GM19193 (cell line): ENCODE results near the gene TMEM131.

Source experiments
- POLR2A ChIP-seq: IDR thresholded peaks from 4 replicates; pipeline ENCODE4 v1.6.1; 2011; ENCODE audit not compliant: insufficient read depth, insufficient read length; ENCODE audit errors: extremely low read depth

The TMEM131 gene

GRCh38 chr2:97958184-97958583, 37.6 kb downstream of the TMEM131 start:
- no peak for TF ChIP-seq POLR2A

GRCh38 chr2:97957432-97958183, 38.1 kb downstream of the TMEM131 start:
- no peak for TF ChIP-seq POLR2A

GRCh38 chr2:97953853-97954252, 41.9 kb downstream of the TMEM131 start:
- no peak for TF ChIP-seq POLR2A

- no peak for TF ChIP-seq POLR2A
Observed at GRCh38 chr2:97952357-97952756, 43.4 kb downstream of the TMEM131 start.

- no peak for TF ChIP-seq POLR2A
Observed at GRCh38 chr2:97951155-97951680, 44.5 kb downstream of the TMEM131 start.

GRCh38 chr2:97950329-97951154, 45.2 kb downstream of the TMEM131 start:
- TF ChIP-seq POLR2A = no peak

- no peak for TF ChIP-seq POLR2A
Observed at GRCh38 chr2:97948926-97949325, 46.8 kb downstream of the TMEM131 start.

- no peak for TF ChIP-seq POLR2A
Observed at GRCh38 chr2:97945791-97946190, 50.0 kb downstream of the TMEM131 start.

- TF ChIP-seq POLR2A = no peak
Observed at GRCh38 chr2:97936881-97937280, 58.9 kb downstream of the TMEM131 start.

GRCh38 chr2:97936199-97936598, 59.5 kb downstream of the TMEM131 start:
- no peak for TF ChIP-seq POLR2A

- no peak for TF ChIP-seq POLR2A
Observed at GRCh38 chr2:97935719-97936161, 60.0 kb downstream of the TMEM131 start.

- TF ChIP-seq POLR2A = no peak
Observed at GRCh38 chr2:97932975-97933662, 62.6 kb downstream of the TMEM131 start.

GRCh38 chr2:97931858-97932225, 63.9 kb downstream of the TMEM131 start:
- TF ChIP-seq POLR2A = no peak

GRCh38 chr2:97931118-97931857, 64.5 kb downstream of the TMEM131 start:
- no peak for TF ChIP-seq POLR2A
